Fibroblast of skin of right biceps (primary cell): ENCODE results near the gene KCNK2.
"Not testable (repeated sequence)": the region's sequence is repeated elsewhere in the genome, so short reads cannot be mapped to it uniquely, and the experiment has no call there.

Experiments
- DNase-seq: peaks from one replicate; pipeline ENCODE4 v3.0.0-alpha.2; 2013

Gene KCNK2

DNA sequence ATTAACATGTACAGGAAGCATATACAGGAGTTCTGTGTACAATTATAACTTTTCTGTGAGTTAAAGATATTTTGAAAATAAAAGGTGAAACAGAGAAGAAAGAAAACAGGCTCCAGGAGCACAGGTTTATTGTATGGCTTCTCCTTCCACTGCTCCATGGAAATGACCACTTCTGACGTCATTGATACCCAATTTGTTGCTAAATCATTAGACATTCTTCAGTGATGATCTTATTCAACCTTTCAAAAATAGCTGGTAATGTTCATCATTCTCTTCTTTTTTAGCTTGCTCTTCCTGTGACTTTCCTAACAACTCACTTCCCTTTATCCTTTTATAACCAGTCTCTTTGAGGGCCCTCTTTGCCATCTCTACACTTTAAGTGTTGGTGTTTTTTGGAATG, 77.8 kb downstream of the KCNK2 start:
- DNase-seq, result peak; percentile 77

- not testable (repeated sequence) for DNase-seq
Observed at GRCh38 chr1:215163144-215163543, 80.6 kb downstream of the KCNK2 start.

DNA sequence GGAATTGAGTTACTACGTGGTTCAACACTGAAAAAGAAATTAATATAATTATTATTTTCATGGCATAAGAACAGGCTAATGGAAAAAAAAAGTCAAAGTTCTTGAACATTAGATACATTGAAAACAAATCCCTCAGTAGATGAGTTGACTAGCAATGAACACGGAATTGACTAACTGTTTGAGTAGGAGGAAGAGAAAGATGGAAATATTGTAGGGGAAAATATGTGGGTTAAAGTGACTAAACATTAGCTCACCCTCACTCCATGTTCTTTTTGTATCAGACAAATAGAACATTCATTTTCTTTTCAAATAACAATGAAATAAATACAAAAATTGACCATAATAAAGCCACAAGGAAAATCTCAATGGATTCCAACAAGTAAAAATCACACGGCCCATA, 84.3 kb downstream of the KCNK2 start:
- DNase-seq, result peak; percentile 46

GRCh38 chr1:215181518-215181917, 99.0 kb downstream of the KCNK2 start:
- no peak for DNase-seq

GRCh38 chr1:215185067-215185620, 102.6 kb downstream of the KCNK2 start:
- no peak for DNase-seq

- DNase-seq, result no peak
Observed at GRCh38 chr1:215188302-215188950, 105.9 kb downstream of the KCNK2 start.

DNA sequence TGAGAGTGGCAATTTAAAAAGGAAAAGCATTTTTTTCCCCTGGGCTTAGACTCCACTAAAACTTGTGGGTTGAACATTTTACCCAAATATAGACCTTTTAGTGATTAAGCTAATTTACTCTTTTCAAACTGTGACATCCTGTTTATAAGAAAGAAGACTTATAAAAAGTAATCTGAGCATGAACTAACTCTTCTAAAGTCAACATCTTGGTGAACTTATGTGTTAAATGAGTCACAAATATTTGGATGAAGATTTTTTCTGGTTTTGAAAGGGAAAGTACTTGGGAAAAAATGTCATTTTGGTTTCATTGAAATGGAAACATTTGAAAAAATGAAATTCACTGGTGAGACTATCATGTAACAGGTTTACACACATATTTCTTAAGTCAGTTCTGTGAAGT, 109.8 kb downstream of the KCNK2 start:
- DNase-seq, result peak; percentile 86

- no peak for DNase-seq
Observed at GRCh38 chr1:215198021-215198420, 115.5 kb downstream of the KCNK2 start.

- no peak for DNase-seq
Observed at GRCh38 chr1:215200121-215200520, 117.6 kb downstream of the KCNK2 start.

- DNase-seq, result peak; percentile 67
Observed at GRCh38 chr1:215201283-215201682, 118.7 kb downstream of the KCNK2 start.

DNA sequence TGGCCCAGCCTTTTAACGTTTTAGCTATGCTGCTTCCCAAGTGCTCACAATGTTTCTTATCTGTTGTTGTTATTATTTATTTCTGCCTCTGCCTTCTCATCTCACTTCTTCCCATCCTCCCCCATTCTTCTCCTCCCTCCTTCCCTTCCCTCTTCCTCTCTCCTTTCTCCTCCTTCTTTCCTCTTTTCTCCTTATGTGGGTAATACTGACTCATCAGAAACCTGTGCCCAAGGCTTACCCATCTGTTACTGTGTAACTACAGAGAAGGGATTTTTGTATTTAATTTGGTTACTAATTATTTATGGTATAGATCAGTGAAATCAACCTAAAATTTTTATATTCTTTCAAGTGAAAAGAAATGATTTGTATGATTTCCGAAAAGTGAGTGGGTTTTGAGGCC, 120.3 kb downstream of the KCNK2 start:
- no peak for DNase-seq

DNA sequence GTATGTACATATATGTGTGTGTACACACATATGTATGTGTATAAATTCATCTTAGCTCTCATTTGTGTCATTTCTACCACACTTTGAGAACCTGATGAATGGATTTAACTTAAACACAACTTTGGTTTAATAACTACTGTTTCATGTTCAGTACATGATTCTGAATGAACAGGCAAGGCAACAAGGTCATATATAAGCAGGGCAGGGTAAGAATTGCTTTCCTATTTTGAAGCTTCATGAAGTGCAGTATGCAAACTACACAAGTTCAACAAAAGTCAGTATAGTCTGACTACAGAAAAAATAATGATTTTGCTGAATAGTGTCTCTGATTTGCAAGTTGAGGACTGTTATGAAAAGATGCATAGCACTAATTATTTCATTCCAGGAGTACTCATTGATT, 127.6 kb downstream of the KCNK2 start:
- DNase-seq, result no peak

- no peak for DNase-seq
Observed at GRCh38 chr1:215215846-215216245, 133.3 kb downstream of the KCNK2 start.

GRCh38 chr1:215219372-215219771, 136.8 kb downstream of the KCNK2 start:
- DNase-seq, result no peak

DNA sequence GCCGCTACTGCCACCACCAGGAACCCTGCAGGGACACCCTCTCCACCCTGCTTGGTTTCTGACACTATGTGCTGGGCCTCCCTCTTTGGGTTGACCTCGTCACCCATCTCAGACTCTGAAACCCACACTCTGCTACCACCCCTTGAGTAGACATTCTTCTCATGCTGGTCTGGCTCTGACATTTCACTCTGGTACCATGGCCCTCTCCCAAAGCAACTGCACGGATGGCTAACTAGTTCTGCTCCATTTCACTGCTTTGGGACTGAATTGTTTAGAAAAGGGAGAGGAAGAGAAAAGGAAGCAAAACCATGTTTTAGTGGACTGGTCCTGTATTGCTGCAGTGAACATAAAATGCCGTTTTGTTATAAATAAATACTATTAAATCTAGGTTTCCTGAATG, 137.8 kb downstream of the KCNK2 start:
- no peak for DNase-seq

DNA sequence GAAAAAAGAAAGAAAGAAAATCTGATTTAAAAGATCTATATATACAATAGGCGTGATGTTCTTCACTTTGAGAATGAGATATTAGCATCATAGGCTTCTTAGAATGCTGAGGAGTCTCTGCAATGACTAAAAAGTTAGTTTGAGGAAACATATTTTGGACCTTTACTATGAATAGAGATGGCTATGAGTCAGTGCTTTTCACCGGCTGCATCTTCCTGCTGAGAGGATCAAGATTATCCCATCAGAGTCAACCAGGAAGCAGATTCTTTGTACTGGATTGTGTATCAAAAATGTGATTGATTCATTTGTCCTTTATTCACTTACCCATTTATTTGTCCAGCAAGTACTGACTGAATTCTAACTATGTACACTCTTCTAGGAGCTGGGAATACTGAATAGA, 144.2 kb downstream of the KCNK2 start:
- peak; percentile 46 for DNase-seq

DNA sequence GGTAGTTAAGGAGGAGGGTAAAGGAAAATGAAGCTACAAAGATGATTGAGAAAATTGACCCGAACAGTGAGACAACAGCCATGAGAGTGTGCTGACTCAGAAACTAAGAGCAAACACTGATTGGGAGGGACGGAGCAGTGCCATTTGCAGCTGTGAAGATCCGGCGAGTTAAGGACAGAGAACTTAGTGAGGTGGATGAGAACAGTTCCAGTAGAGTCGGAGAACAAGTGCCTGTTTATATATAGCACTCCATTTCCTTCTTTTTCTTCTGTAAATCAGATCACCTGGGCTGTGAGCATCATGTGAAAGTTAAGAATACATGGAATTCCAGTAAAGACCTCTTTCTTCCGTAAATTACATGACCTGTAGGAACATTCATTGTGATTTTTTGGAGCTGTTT, 145.7 kb downstream of the KCNK2 start:
- DNase-seq, result no peak

DNA sequence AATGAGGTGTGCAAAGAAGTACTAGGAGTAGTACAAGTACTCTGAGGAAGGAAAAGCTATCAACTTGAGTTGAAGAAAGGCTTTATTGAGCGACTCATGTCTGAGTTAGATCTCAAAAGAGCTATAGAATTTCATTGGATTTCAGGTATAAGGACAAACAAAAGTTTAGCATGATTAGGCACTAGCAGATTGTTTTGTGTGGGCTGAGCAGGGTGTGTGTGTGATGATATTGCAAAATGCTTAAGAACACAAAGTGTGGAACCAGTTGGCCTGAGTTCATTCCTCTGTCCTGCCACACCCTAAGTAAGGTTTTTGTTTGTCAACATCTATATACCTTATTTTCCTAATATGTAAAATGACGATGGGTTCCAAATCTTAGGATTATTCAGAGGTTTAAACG, 158.9 kb downstream of the KCNK2 start:
- no peak for DNase-seq

- peak; percentile 39 for DNase-seq
Observed at GRCh38 chr1:215243345-215244054, 161.0 kb downstream of the KCNK2 start.

- DNase-seq, result no peak
Observed at GRCh38 chr1:215250913-215251312, 168.4 kb downstream of the KCNK2 start.

DNA sequence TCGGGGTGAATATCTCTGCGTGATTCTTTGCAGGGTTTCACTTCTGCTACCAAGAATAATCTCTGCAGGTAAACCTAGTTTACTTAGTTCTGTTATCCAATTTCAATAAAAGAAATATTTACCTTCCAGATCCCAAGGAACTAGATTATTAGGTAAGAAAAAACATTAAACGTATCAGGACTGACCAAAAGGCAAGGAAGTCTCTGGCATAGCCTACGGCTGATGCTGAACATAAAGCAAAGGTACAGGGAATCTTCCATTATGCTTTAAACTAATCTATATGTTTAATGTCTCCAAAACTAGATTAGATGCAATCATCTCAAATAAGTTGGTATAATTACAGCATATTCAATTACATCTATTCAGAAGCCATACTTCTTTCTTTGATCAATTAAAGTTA, 168.9 kb downstream of the KCNK2 start:
- no peak for DNase-seq

DNA sequence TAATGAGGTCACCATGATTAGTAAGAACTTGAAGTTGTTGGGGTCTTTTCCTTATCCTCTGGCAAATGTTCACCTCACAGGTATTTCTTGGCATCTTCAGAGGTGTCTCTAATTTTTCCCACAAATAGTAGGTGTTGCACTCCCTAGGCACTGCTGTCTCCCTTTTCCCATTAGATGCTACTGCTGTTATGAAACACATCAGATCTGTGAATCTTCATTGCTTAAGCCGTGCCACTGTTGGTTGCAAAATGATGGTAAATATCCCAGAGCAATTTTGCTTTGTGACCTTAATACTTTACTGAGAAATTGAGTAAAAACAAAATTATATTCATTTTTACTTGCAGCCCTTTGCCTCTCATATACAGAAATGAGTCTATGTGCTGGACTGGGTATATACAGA, 169.6 kb downstream of the KCNK2 start:
- no peak for DNase-seq

GRCh38 chr1:215256936-215257679, 174.6 kb downstream of the KCNK2 start:
- DNase-seq, result peak; percentile 23

DNA sequence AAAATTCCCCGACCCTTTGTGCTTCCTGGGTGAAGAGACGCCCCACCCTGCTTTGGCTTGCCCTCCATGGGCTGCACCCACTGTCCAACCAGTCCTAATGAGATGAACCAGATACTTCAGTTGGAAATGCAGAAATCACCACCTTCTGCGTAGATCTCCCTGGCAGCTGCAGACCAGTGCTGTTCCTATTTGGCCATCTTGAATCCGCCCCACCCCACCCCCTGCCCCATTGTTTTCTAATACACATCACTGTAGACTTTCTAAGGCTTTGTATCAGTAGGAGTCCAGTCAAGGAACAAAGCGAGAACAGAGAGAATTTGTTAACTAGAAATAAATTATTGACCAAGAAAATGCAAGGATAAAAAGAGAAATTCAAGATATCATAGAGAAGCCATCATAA, 178.2 kb downstream of the KCNK2 start:
- no peak for DNase-seq
